ENCODE data around the gene ZNF148. TPM values are rescaled to one million over a fixed set of nuclear protein-coding genes. Genes with fewer than 3 reads are reported as not detected.
"Not testable (repeated sequence)": the region's sequence is repeated elsewhere in the genome, so short reads cannot be mapped to it uniquely, and the experiment has no call there.

The ZNF148 gene
- total RNA-seq, 1 donor from 2014 or later: 31.6 TPM

DNA sequence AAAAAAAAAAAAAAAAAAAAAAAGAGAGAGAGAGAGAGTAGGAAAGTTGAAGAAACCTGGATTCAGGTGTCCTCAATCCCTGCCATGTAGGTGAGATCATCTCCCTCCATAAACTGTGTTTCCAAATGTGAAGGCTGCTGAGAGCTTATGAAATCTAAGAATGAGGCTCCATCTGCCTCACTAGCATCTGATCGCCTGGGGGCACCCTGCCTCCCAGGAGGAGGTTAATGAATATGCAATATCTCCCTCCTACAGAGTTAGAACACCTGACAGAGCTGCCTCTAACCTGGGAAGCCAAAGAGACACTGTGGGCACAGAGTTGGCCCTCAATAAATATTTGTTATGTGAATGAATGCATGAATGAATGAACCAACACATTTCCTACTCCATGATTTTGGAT is 23.8 kb upstream of the ZNF148 start:
- TF ChIP-seq, protein P1, sequence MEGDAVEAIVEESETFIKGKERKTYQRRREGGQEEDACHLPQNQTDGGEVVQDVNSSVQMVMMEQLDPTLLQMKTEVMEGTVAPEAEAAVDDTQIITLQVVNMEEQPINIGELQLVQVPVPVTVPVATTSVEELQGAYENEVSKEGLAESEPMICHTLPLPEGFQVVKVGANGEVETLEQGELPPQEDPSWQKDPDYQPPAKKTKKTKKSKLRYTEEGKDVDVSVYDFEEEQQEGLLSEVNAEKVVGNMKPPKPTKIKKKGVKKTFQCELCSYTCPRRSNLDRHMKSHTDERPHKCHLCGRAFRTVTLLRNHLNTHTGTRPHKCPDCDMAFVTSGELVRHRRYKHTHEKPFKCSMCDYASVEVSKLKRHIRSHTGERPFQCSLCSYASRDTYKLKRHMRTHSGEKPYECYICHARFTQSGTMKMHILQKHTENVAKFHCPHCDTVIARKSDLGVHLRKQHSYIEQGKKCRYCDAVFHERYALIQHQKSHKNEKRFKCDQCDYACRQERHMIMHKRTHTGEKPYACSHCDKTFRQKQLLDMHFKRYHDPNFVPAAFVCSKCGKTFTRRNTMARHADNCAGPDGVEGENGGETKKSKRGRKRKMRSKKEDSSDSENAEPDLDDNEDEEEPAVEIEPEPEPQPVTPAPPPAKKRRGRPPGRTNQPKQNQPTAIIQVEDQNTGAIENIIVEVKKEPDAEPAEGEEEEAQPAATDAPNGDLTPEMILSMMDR (IDR thresholded peaks at IDR 0.05; ENCODE audit: partially characterized antibody, unreplicated experiment): no peak
- peaks cover 2% of the 10 kb centered on the region for H3K9me3 Mint-ChIP-seq (ENCODE audit: unreplicated experiment)
- no peak overlapping the region for H3K27ac Mint-ChIP-seq (ENCODE audit: unreplicated experiment)
- peaks cover 1% of the 10 kb centered on the region for H3K27me3 Mint-ChIP-seq (ENCODE audit: unreplicated experiment)
- H3K4me1 Mint-ChIP-seq (ENCODE audit: low read depth, unreplicated experiment): no peaks in the 10 kb centered on the region
- peaks cover 4% of the 10 kb centered on the region for H3K36me3 Mint-ChIP-seq (ENCODE audit: unreplicated experiment)
- DNase-seq: peak; percentile 32
- no peak overlapping the region for H3K4me3 Mint-ChIP-seq (ENCODE audit: unreplicated experiment)

DNA sequence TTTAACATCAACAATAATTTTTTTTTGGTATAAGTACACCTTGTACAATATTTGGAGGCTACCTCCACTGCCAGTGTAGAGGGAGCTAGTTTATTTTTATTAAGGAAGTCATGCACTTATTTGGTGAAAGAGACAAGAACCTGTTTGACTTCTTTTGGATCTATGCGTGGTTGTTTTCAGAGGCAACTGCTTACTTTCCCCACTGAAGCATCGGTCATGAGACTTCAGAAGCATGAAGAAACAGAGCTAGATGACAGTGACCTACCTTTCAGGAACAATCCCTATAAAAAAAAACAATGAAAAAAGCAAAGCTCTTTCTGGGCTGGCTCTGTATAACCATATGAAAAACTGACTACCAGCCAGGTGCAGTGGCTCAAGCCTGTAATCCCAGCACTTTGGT is 20.0 kb upstream of the ZNF148 start:
- Mint-ChIP-seq H3K27ac (ENCODE audit: unreplicated experiment) (no peak overlapping the region), H3K4me1 (ENCODE audit: low read depth, unreplicated experiment) (no peaks in the 10 kb centered on the region), H3K36me3 (ENCODE audit: unreplicated experiment) (no peaks in the 10 kb centered on the region), H3K27me3 (ENCODE audit: unreplicated experiment) (peaks cover 1% of the 10 kb centered on the region), H3K4me3 (ENCODE audit: unreplicated experiment) (no peak overlapping the region), H3K9me3 (ENCODE audit: unreplicated experiment) (peaks cover 2% of the 10 kb centered on the region)
- no peak for DNase-seq
- TF ChIP-seq, protein P1 (IDR thresholded peaks at IDR 0.05; ENCODE audit: partially characterized antibody, unreplicated experiment): no peak

DNA sequence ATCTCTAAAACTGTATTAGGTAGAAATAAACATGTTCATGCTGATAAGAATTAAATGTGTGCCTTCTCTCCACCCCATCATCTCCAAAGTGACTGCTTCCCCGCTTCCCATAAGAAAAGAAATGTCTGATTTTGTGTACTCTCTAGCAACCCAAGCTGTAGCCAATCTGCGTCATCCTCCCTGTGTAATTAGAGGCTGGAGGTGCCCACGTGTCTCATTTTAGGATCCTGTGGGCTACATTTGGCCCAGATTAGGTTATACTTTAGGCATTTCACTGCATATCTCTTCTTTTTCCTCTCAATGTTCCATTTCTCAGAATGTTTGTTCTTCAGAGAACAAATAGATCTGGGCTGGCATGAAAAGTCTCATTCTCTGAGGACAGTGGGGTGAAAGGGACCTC is 19.3 kb upstream of the ZNF148 start:
- H3K27ac Mint-ChIP-seq (ENCODE audit: unreplicated experiment): no peak overlapping the region
- no peak for DNase-seq
- TF ChIP-seq, protein P1 (IDR thresholded peaks at IDR 0.05; ENCODE audit: partially characterized antibody, unreplicated experiment): no peak
- peaks cover 2% of the 10 kb centered on the region for H3K9me3 Mint-ChIP-seq (ENCODE audit: unreplicated experiment)
- no peak overlapping the region for H3K4me3 Mint-ChIP-seq (ENCODE audit: unreplicated experiment)
- no peaks in the 10 kb centered on the region for H3K36me3 Mint-ChIP-seq (ENCODE audit: unreplicated experiment)
- no peaks in the 10 kb centered on the region for H3K4me1 Mint-ChIP-seq (ENCODE audit: low read depth, unreplicated experiment)
- peaks cover 1% of the 10 kb centered on the region for H3K27me3 Mint-ChIP-seq (ENCODE audit: unreplicated experiment)

DNA sequence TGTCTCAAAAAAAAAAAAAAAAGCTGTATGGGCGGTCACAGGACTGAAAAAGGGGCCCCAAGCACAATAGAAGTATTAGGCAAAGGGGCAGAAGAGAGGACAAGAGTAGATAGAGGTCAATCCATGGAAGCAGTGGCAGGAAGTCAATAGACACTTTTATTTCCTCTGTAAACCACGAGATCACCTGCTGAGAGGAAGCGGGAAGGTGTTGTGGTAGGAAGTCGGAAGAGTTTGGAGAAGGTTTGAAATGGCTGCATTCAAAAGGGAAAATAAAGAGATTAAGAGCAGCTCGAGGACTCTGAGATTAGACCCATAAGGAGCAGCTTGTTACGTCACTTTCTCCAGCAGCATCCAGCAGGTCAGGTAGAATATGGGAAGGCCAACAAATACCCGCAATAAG is 14.2 kb upstream of the ZNF148 start:
- Mint-ChIP-seq H3K36me3 (ENCODE audit: unreplicated experiment) (no peaks in the 10 kb centered on the region), H3K27ac (ENCODE audit: unreplicated experiment) (no peak overlapping the region), H3K9me3 (ENCODE audit: unreplicated experiment) (no peaks in the 10 kb centered on the region), H3K27me3 (ENCODE audit: unreplicated experiment) (no peaks in the 10 kb centered on the region), H3K4me1 (ENCODE audit: low read depth, unreplicated experiment) (no peaks in the 10 kb centered on the region), H3K4me3 (ENCODE audit: unreplicated experiment) (no peak overlapping the region)
- TF ChIP-seq, protein P1 (IDR thresholded peaks at IDR 0.05; ENCODE audit: partially characterized antibody, unreplicated experiment): no peak
- no peak for DNase-seq

DNA sequence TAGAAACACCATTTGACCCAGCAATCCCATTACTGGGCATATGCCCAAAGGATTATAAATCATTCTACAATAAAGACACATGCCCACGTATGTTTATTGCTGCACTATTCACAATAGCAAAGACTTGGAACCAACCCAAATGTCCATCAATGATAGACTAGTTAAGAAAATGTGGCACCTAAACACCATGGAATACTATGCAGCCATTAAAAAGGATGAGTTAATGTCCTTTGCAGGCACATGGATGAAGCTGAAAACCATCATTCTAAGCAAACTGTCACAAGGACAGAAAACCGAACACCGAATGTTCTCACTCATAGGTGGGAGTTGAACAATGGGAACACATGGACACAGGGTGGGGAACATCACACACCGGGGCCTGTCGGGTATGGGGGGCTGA is 13.2 kb upstream of the ZNF148 start:
- H3K27me3 Mint-ChIP-seq (ENCODE audit: unreplicated experiment); H3K36me3 Mint-ChIP-seq (ENCODE audit: unreplicated experiment); DNase-seq; H3K4me3 Mint-ChIP-seq (ENCODE audit: unreplicated experiment); H3K27ac Mint-ChIP-seq (ENCODE audit: unreplicated experiment); H3K4me1 Mint-ChIP-seq (ENCODE audit: low read depth, unreplicated experiment); H3K9me3 Mint-ChIP-seq (ENCODE audit: unreplicated experiment): not testable (repeated sequence)

DNA sequence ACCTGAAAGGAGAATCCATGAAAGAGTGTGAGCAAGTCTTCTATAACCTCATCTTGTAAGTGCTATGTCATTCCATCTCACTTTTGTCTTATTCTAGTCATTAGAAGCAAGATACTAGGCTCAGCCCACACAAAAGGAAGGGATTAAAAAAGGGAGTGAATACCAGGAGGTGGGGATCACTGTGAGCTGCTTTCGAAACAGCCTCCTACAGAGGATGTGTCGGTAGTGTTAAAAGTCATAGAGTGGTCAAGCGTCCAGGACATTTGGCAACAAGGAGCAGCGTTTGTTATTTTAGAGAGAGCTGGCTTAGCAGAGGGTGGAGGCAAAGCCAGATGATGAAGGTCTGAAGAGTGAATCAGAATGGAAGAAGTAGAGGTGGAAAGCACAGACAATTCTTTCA is 11.7 kb upstream of the ZNF148 start:
- Mint-ChIP-seq H3K9me3 (ENCODE audit: unreplicated experiment) (no peaks in the 10 kb centered on the region), H3K4me1 (ENCODE audit: low read depth, unreplicated experiment) (no peaks in the 10 kb centered on the region), H3K27ac (ENCODE audit: unreplicated experiment) (no peak overlapping the region), H3K4me3 (ENCODE audit: unreplicated experiment) (no peak overlapping the region), H3K36me3 (ENCODE audit: unreplicated experiment) (no peaks in the 10 kb centered on the region), H3K27me3 (ENCODE audit: unreplicated experiment) (no peaks in the 10 kb centered on the region)
- TF ChIP-seq, protein P1 (IDR thresholded peaks at IDR 0.05; ENCODE audit: partially characterized antibody, unreplicated experiment): no peak
- DNase-seq: no peak

Data from glutamatergic neuron (in vitro differentiated cells).